Adrenal gland (tissue), 12 donors: ENCODE data around the gene PLP2. TPM values are rescaled to one million over a fixed set of nuclear protein-coding genes. Genes with fewer than 3 reads are reported as not detected.

ENCODE experiments used
- DNase-seq, 7 donors: peaks; one replicate each; pipeline ENCODE4 v3.0.0-alpha.2; 2019 to 2020
- H3K27ac ChIP-seq, 5 donors: fragments of 200-600 bp; sonication (generic) in 4 of 5; 1 replicate in 3 of 5; 2 replicates in 2 of 5; pipeline versions ENCODE4 v1.5.1 to v1.8.0; 2016 to 2020; ENCODE audit warnings: mild to moderate bottlenecking in 1 of 5
- H3K27me3 ChIP-seq: fragments of 200-600 bp; 2 replicates; pipeline ENCODE4 v1.8.0; 2021
- H3K36me3 ChIP-seq, 2 donors: fragments of 200-600 bp; replicated peaks in 1 of 2; 1 replicate in 1 of 2; 2 replicates in 1 of 2; pipeline versions ENCODE4 v1.5.1 to v1.8.0; 2018 to 2022
- H3K4me1 ChIP-seq, 2 donors: fragments of 200-600 bp; replicated peaks in 1 of 2; 1 replicate in 1 of 2; 2 replicates in 1 of 2; pipeline versions ENCODE4 v1.5.1 to v1.8.0; 2018 to 2021
- H3K4me3 ChIP-seq, 4 donors: fragments of 200-600 bp; sonication (generic) in 3 of 4; one replicate each; pipeline ENCODE4 v1.5.1; 2016 to 2018
- H3K9me3 ChIP-seq, 3 donors: fragments of 200-600 bp; sonication (generic) in 1 of 3; replicated peaks in 1 of 3; 1 replicate in 2 of 3; 2 replicates in 1 of 3; pipeline versions ENCODE4 v1.5.1 to v1.8.0; 2016 to 2021
- CTCF ChIP-seq, 6 experiments: fragments of 450-650 bp in 4 of 6; fragments of 200-600 bp in 2 of 6; sonication (generic) in 1 of 6; IDR thresholded peaks; 1 replicate in 5 of 6; 2 replicates in 1 of 6; pipeline versions ENCODE4 v1.5.1 to v1.8.0; 2016 to 2021; ENCODE audit warnings: antibody characterized with exemption in 6 of 6, mild to moderate bottlenecking in 2 of 6, moderate library complexity in 1 of 6
- POLR2A ChIP-seq, 2 donors: fragments of 450-650 bp; IDR thresholded peaks; one replicate each; pipeline ENCODE4 v1.6.1; 2017; ENCODE audit warnings: antibody characterized with exemption in 2 of 2, mild to moderate bottlenecking in 2 of 2, moderate library complexity in 1 of 2
- WGBS, 4 donors: extraction: QIAGEN DNeasy Blood & Tissue Kit in 2 of 4; methylation state at CpG; one replicate each; pipeline versions ENCODE4 v1.1.5 to v1.1.7; 2013 to 2017; 5-methylcytosine and 5-hydroxymethylcytosine counted together
- intact Hi-C, 2 donors: fragments of 100-400 bp; cut with DNase I; formaldehyde crosslinking; loops; one replicate each; pipeline versions ENCODE4 v1.14.1 to v1.15.0; 2022 to 2023
- polyA plus RNA-seq, 3 donors: library from polyadenylated mRNA; stranded (reverse); fragments of 200-250 nt in 2 of 3; fragments of 350-450 nt in 1 of 3; fragmentation: Illumina TruSeq in 1 of 3; extraction: RNeasy Lipid Tissue Mini Kit (QIAGEN cat#74804) in 1 of 3; gene quantifications; one replicate each; pipeline ENCODE4 v1.2.3, GENCODE V29; 2013 to 2014
- total RNA-seq, 9 donors: library from RNA; depleted of rRNA in 4 of 9; stranded (reverse); fragments of >200 nt in 4 of 9; fragments of 120-200 nt in 1 of 9; fragmentation: NEBNext Ultra II Directional in 1 of 9; extraction: Animal tissue kit (Norgen Biotek cat#: 25700) in 1 of 9; gene quantifications; one replicate each; pipeline versions ENCODE4 v1.1.0 to v1.2.4, GENCODE V29; 2013 to 2023
- donor health status: healthy with polysubstance abuse.
- donor health status: Bipolar disorder and iron deficiency.
- donor health status: DM: yes; HTN: yes; CAD: no.
- donor health status: DM: no; HTN: no; CAD: no.
- donor health status: DM: no; HTN: no; CAD: no.
- donor health status: DM: yes; HTN: yes; CAD: no.

PLP2 gene
- total and polyA plus RNA-seq, 12 donors: 52.1 to 724 (median 177) TPM

GRCh38 chrX:49204709-49205108 is 33.0 kb downstream of the PLP2 start:
- H3K27ac ChIP-seq: no peak overlapping the region
- H3K4me1 ChIP-seq: no peaks in the 10 kb centered on the region
- H3K27me3 ChIP-seq: peaks cover 6% of the 10 kb centered on the region

GRCh38 chrX:49205443-49205842 is 33.7 kb downstream of the PLP2 start:
- H3K4me3 ChIP-seq: no peak overlapping the region
- intact Hi-C loops: no loop called here
- TF ChIP-seq POLR2A (IDR thresholded peaks at IDR 0.05) (no peak), CTCF (IDR thresholded peaks at IDR 0.05) (no peak)

More at GRCh38 chrX:49204709-49205108, 33.0 kb downstream of the PLP2 start:
- Histone ChIP-seq H3K36me3 (no peaks in the 10 kb centered on the region), H3K4me3 (no peak overlapping the region), H3K9me3 (no peaks in the 10 kb centered on the region)
- intact Hi-C loops: no loop called here
- TF ChIP-seq POLR2A (IDR thresholded peaks at IDR 0.05) (no peak), CTCF (IDR thresholded peaks at IDR 0.05) (no peak)
- 40 to 59% (median 48%) methylated on average over 3 to 4 of the region's 4 CpGs for WGBS, 4 donors
- DNase-seq: no peak

GRCh38 chrX:49206543-49206942 is 34.8 kb downstream of the PLP2 start:
- H3K27ac ChIP-seq: no peak overlapping the region

More at GRCh38 chrX:49205443-49205842, 33.7 kb downstream of the PLP2 start:
- Histone ChIP-seq H3K9me3 (no peaks in the 10 kb centered on the region), H3K27me3 (peaks cover 6% of the 10 kb centered on the region), H3K36me3 (no peaks in the 10 kb centered on the region), H3K27ac (no peak overlapping the region), H3K4me1 (no peaks in the 10 kb centered on the region)
- no peak for DNase-seq
- 66 to 82% (median 77%) methylated on average over 2 to 13 of the region's 13 CpGs for WGBS, 4 donors

GRCh38 chrX:49208399-49208798 is 36.7 kb downstream of the PLP2 start:
- Histone ChIP-seq H3K27ac (no peak overlapping the region), H3K9me3 (no peaks in the 10 kb centered on the region), H3K36me3 (no peaks in the 10 kb centered on the region), H3K4me1 (no peaks in the 10 kb centered on the region), H3K4me3 (no peak overlapping the region), H3K27me3 (peaks cover 6% of the 10 kb centered on the region)
- no peak for DNase-seq
- TF ChIP-seq POLR2A (IDR thresholded peaks at IDR 0.05): no peak
- TF ChIP-seq CTCF (IDR thresholded peaks at IDR 0.05): no peak
- intact Hi-C loops: no loop called here
- 87 to 99% (median 92%) methylated on average over 4 to 5 of the region's 5 CpGs; no CpG with 5 or more reads in 1 of the 4 donors for WGBS, 4 donors

More at GRCh38 chrX:49206543-49206942, 34.8 kb downstream of the PLP2 start:
- no peaks in the 10 kb centered on the region for H3K4me1 ChIP-seq
- H3K9me3 ChIP-seq: no peaks in the 10 kb centered on the region
- no peak for DNase-seq
- WGBS, 4 donors: 71 to 88% (median 80%) methylated on average over 4 to 8 of the region's 8 CpGs; no CpG with 5 or more reads in 1 of the 4 donors
- TF ChIP-seq CTCF (IDR thresholded peaks at IDR 0.05) (no peak), POLR2A (IDR thresholded peaks at IDR 0.05) (no peak)
- intact Hi-C loops: no loop called here
- peaks cover 6% of the 10 kb centered on the region for H3K27me3 ChIP-seq
- no peaks in the 10 kb centered on the region for H3K36me3 ChIP-seq
- H3K4me3 ChIP-seq: no peak overlapping the region
